UCSD-AML1 (cell line): ENCODE data around the gene ZNF324B.
"Not testable (repeated sequence)": the region's sequence is repeated elsewhere in the genome, so short reads cannot be mapped to it uniquely, and the experiment has no call there.

Experiments used
- DNase-seq: peaks from one replicate; lab custom pipeline; 2025; ENCODE audit not compliant: unreplicated experiment; lab: John Stamatoyannopoulos, UW

The ZNF324B gene

DNA sequence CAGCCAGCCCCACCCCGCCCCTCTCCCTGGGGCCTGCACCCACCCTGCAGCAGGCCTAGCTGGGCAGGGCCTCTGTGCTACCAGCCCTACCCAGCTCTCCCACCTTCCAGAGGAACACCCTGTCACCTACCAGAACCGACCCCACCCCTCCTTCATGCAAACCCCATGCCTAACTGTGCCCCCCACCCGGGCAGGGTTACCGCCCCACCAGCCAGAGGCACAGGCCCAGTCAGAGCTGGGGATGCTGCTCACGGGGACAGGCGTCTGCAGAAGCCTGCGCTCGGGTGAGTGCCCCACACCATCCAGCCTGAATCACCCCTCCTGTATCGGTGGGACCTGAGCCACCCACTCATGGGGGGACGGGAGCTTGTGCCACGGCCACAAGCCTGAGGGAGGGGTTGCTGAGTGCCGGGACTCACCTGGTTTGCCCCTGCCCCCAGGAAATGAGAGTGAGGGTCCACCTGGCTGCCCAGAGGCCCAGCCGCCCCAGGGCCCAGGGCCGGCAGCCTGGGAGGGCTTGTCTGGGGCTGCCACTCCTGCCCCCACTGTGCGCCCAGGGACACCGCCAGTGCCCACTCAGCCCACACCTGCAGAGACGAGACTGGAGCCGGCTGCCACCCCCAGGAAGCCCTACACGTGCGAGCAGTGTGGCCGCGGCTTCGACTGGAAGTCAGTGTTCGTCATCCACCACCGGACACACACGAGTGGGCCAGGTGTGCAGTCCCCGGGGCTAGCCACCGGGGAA, 28.5 kb downstream of the ZNF324B start:
- DNase-seq = no peak

DNA sequence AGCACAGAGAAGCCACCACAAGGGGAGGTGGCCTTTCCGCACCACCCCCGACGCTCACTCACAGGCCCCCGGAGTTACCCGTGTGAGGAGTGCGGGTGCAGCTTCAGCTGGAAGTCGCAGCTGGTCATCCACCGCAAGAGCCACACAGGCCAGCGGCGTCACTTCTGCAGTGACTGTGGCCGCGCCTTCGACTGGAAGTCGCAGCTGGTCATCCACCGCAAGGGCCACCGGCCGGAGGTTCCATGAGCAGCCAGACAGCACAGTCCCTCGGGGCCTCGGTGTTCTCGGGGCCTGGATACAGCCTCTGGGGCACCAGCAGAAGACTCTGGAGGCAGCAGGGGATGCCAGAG, 29.0 kb downstream of the ZNF324B start:
- DNase-seq = no peak

DNA sequence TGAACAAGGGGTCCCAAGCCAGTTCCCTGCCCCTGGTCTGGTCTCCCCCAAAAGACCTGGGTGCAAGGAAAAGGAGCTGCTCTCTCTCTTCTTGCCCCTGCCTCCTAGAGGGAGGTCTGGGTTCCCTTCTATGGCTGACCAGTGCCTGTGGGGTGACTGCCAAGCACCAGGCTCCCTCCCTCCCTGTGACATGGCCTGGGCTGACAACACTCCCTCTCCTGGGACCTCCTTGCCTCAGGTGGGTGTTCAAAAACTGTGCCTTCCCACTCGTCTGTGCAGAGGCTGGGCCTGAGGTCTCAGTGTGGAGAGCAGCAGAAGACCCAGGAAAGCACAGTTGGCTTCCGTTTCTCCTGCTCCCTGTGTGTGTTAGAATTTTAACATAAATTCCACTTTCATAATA, 29.4 kb downstream of the ZNF324B start:
- DNase-seq = no peak

DNA sequence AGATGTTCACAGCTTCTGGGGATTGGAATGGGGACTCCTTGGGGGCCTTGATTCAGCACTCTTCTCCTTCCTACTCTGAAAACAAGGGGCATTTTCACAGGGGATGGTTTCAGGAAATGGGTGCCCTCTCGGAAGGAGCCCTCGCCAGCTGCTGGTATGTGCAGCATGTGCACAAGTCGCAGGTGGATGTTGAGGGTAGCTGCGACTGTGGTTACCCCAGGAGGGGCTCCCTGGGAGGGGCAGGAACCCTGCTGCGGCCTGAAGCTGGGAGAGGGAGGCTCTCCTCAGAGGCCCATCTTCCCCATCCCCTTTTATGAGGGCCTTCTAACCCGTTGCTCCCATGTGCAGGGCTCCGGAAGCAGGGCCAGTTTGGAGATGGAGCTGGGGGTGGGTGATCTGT, 30.9 kb downstream of the ZNF324B start:
- no peak for DNase-seq

DNA sequence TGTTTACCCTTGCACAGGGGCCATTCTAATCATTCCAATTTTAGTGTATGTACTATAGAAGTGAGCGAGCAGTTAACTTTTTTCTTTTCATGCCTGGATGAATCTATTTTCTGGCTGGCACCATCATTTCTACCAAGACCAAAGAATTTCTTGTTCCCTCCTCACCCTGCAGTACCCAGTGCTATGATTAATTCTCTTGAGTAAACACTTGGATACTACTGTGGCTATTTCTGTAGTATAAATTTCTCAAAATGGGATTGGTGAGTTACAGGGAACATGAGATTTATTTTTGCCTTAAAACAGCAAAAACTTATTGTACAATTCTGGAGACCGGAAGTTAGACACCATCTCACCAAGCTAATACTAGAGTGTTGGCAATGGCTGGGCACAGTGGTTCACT, 32.4 kb downstream of the ZNF324B start:
- no peak for DNase-seq

DNA sequence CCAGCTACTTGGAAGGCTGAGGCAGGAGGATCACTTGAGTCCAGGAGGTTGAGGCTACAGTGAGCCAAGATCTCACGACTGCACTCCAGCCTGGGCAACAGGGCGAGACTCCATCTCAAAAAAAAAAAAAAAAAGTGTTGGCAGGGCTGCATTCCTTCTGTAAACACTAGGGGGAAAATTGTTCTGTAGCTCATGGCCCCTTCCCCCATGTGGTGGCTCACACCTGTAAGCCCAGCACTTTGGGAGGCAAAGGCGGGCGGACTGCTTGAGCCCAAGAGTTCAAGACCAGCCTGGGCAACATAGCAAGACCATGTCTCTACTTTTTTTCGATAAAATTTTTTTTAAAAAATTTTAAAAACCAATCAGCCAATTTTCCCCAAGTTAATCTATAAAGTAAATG, 32.9 kb downstream of the ZNF324B start:
- DNase-seq = not testable (repeated sequence)

DNA sequence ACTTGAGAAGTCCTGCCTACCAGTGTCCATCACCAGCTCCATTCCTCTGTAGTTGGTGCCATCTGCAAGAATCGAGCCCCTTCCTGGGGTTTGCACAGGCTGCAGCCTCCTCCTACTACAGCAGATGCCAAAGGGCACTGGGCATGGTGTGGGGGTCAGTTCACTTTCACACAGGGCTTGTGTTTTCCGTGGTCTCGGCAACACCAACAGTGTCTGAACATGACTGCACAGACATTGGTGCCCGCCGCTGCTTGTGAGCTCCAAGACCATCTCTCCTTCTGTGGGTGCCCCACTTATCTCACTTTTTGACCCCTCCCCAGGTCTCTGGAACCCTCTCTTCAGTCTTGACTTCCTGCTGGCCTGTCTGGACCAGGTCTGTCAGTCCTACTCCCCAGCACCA, 40.0 kb downstream of the ZNF324B start:
- no peak for DNase-seq

DNA sequence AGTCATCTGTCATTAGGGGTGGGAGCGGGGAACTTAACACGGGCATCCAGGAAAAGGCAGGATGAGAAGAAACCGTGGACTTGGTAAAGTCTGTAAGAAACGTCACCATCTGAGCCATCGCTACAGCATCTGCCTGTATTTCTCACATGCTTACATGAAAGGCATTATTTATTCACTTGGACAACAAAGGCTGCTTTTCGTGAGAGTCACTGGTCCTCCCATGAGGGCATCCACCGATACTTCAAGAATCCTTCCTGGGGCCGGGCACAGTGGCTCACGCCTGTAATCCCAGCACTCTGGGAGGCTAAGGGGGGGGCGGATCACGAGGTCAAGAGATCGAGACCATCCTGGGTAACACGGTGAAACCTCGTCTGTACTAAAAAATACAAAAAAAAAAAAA, 40.8 kb downstream of the ZNF324B start:
- DNase-seq = no peak

DNA sequence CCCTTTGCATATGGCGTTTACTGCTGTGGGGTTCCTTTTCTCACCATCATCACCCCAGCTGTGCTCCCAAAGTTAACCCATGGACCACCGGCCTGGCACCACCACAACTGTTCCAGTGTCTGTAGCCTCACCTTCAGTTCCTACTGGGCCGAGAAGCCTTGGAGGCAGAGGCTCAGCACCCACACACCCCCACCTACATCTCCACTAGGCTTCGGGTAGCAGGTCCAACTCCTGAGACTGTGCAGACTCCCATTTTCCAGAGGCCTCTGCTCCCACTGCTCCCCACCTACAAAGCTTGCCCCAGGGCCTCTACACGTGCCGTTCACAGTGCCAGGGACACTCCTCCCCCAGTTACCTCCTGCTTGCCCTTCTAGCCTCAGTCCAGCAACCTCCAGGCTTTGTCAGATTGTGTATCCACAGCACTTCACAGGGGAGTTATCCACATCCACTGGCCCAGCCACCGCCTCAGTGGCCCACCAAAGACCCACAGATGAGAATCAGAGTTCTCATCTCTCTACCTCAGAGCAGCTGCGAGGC, 46.3 kb downstream of the ZNF324B start:
- DNase-seq = no peak

DNA sequence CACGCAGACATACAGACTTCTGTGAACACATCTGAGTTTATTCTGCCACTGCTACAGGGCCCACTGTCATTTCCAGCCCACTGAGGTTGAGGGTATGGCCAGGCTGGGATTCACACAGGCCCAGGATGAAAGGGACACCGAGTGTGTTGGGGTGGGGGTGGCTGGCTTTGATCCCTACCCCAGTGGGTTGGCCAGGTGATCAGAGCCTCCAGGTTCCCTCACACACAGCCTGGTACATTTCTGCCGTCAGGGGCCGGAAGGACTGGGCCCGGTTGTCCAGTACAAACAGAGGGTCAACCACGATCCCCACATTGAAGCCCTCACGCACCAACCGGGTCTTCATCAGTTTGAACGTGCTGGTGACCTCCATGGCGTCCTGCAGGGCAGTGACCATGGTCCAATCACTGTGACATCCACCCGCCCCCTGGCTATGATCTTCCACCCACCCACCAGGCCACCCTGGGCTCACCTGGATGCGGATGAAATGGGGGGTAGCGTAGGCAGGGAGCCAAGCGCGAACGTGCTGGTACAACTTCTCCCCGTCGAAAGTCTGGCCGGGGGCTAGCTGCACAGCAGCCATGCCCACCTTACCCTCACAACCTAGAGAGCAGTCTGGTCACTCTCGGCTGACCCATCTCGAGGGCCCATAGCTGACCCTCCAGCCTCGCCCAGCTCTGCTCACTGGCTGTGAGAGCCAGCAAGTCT, 47.0 kb downstream of the ZNF324B start:
- no peak for DNase-seq

DNA sequence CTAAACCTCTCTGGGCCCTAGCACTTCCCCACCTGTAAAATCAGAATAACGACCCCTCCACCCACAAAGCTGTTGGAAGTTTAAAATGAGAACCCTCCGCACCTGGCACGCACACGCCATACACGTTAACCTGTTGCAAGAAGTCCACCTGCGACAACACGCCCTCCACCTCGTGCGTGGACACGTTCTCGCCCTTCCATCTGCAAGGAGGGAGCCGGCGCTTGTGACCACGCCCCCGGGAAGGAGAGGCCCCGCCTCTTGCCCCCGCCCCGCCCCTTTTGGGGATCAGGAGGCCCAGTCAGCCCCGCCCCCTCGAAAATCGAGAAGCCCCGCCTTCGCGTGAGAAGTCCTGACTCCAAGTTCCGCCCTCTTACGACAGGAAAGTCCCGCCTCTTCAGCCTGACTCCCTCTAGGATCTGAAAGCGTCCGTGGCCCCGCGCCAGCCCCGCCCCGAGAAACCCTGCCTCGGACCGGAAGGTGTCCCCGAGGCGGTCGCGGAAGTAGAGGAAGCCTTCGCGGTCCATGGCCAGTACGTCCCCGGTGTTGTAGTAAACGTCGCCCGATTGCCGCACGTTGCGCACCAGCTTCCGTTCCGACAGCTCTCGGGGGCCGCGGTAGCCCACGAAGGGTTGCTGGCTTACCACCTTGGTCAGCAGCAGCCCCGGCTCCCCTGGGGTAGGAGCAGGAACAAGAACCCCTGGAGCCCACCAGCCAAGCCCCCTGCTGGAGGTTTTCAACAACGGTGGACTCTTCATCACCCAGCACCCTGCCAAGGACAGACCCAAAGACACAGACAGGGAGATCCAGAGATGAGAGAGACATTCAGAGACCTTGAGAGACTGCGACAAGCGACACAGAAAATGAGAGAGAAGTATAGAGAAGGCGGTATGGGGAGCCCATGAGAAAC, 47.9 kb downstream of the ZNF324B start:
- DNase-seq = peak; percentile 99

DNA sequence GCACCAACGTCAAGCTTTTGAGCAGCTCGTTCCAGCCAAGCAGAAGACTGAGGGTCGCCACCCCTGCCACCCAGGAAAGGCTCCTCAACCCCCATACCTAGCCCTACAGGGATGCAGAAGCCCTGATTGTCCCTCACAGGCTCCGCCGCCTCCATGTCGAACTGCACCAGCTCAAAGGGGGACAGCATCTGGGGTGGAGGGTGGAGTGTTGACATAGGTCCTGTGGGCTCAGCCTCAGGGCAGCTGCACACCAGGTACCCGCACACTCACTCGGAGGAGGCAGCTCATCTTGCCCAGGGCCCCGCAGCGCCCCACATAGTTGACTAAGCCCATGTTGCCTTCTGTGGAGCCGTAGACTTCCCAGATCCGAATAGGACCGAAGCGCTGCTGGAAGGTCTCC, 48.8 kb downstream of the ZNF324B start:
- DNase-seq = no peak
